Ecto neural progenitor cell (in vitro differentiated cells): ENCODE data around the gene POLD4.
A peak's percentile ranks its signal among the peaks of the same experiment; 100 is the strongest.

Experiments
- DNase-seq: peaks from one replicate; pipeline ENCODE4 v3.0.0-alpha.2; 2018; ENCODE audit warnings: low spot score

The POLD4 gene

GRCh38 chr11:67371189-67371910 is 18.0 kb upstream of the POLD4 start:
- peak; percentile 71 for DNase-seq

- no peak for DNase-seq
Observed at GRCh38 chr11:67370351-67371076, 17.2 kb upstream of the POLD4 start.

GRCh38 chr11:67369801-67370284 is 16.5 kb upstream of the POLD4 start:
- DNase-seq, result no peak

- DNase-seq, result no peak
Observed at GRCh38 chr11:67369275-67369674, 15.9 kb upstream of the POLD4 start.

- no peak for DNase-seq
Observed at GRCh38 chr11:67368621-67369020, 15.3 kb upstream of the POLD4 start.

- no peak for DNase-seq
Observed at GRCh38 chr11:67367761-67368227, 14.4 kb upstream of the POLD4 start.

GRCh38 chr11:67366961-67367760 is 13.8 kb upstream of the POLD4 start:
- no peak for DNase-seq

- no peak for DNase-seq
Observed at GRCh38 chr11:67366546-67366945, 13.2 kb upstream of the POLD4 start.

- no peak for DNase-seq
Observed at GRCh38 chr11:67365736-67366444, 12.5 kb upstream of the POLD4 start.

GRCh38 chr11:67364783-67365722 is 11.7 kb upstream of the POLD4 start:
- DNase-seq, result no peak

- no peak for DNase-seq
Observed at GRCh38 chr11:67364169-67364568, 10.8 kb upstream of the POLD4 start.

GRCh38 chr11:67357831-67358670 is 4.7 kb upstream of the POLD4 start:
- no peak for DNase-seq

- peak; percentile 82 for DNase-seq
Observed at GRCh38 chr11:67356864-67357561, 3.7 kb upstream of the POLD4 start.

GRCh38 chr11:67356387-67356863 is 3.1 kb upstream of the POLD4 start:
- no peak for DNase-seq

- DNase-seq, result no peak
Observed at GRCh38 chr11:67355794-67356386, 2.5 kb upstream of the POLD4 start.

- DNase-seq, result no peak
Observed at GRCh38 chr11:67355023-67355793, 1.9 kb upstream of the POLD4 start.

GRCh38 chr11:67354075-67355022 is 1.0 kb upstream of the POLD4 start:
- DNase-seq, result no peak
